H1 (cell line): ENCODE data around the gene BCAP31. TPM values are rescaled to one million over a fixed set of nuclear protein-coding genes. Genes with fewer than 3 reads are reported as not detected.

Experiments
- CTCF ChIA-PET: fragments of 300-600 bp; sonication (Branson Sonifier 250); formaldehyde crosslinking; loops from one replicate; lab custom pipeline; 2021; ENCODE audit not compliant: partially characterized antibody; lab: Charles Lee
- POLR2A ChIA-PET: fragments of 300-600 bp; sonication (Branson Sonifier 250); formaldehyde crosslinking; loops from one replicate; lab custom pipeline; 2021; ENCODE audit warnings: inconsistent platforms; ENCODE audit not compliant: partially characterized antibody; lab: Charles Lee
- DNase-seq, 2 experiments: peaks; one replicate each; pipeline versions ENCODE4 v3.0.0 to v3.0.0-alpha.2; 2010 to 2022; ENCODE audit warnings: low spot score in 2 of 2, low read depth in 1 of 2, mixed read lengths in 1 of 2
- FAIRE-seq: peaks from 2 replicates; lab custom pipeline; 2011; peaks lifted over from hg19 to GRCh38; lab: Jason Lieb, UNC
- H2AFZ ChIP-seq: 2 replicates; pipeline ENCODE4 v1.8.1; 2012; ENCODE audit warnings: low read length, inconsistent platforms
- H2AK5ac ChIP-seq: 2 replicates; pipeline ENCODE4 v1.6.1; 2013; ENCODE audit warnings: low read depth, low read length
- H2BK120ac ChIP-seq: replicated peaks from 2 replicates; pipeline ENCODE3; 2013; ENCODE audit warnings: low read depth, low read length, inconsistent platforms
- H2BK12ac ChIP-seq: 2 replicates; pipeline ENCODE4 v1.6.1; 2013; ENCODE audit warnings: low read depth, low read length
- H2BK15ac ChIP-seq: 2 replicates; pipeline ENCODE4 v1.6.1; 2013; ENCODE audit warnings: low read length
- H2BK20ac ChIP-seq: 2 replicates; pipeline ENCODE4 v1.6.1; 2013; ENCODE audit warnings: low read length
- H2BK5ac ChIP-seq: 2 replicates; pipeline ENCODE4 v1.6.1; 2013; ENCODE audit warnings: low read depth, low read length
- H3K14ac ChIP-seq: 2 replicates; pipeline ENCODE4 v1.6.1; 2013; ENCODE audit warnings: inconsistent platforms; ENCODE audit not compliant: insufficient read length
- H3K18ac ChIP-seq: 2 replicates; pipeline ENCODE4 v1.6.1; 2013; ENCODE audit warnings: low read length; ENCODE audit errors: extremely low read depth
- H3K23ac ChIP-seq: 2 replicates; pipeline ENCODE4 v1.6.1; 2013; ENCODE audit warnings: inconsistent platforms; ENCODE audit not compliant: insufficient read length
- H3K23me2 ChIP-seq: 2 replicates; pipeline ENCODE4 v1.6.1; 2013; ENCODE audit warnings: low read depth, low read length
- H3K27ac ChIP-seq: 2 replicates; pipeline ENCODE4 v1.6.1; 2011; ENCODE audit warnings: low read depth, low read length, inconsistent platforms
- H3K27me3 ChIP-seq, 4 experiments: replicated peaks in 1 of 4; 1 replicate in 1 of 4; 2 replicates in 3 of 4; pipeline versions ENCODE4 v1.6.1 to v1.8.1; 2011 to 2013; ENCODE audit warnings: low read length in 3 of 4, mild to moderate bottlenecking in 3 of 4, inconsistent platforms in 2 of 4, mixed read lengths in 2 of 4, moderate library complexity in 1 of 4; ENCODE audit not compliant: control insufficient read depth in 3 of 4, insufficient read depth in 3 of 4; ENCODE audit errors: extremely low read depth in 1 of 4
- H3K36me3 ChIP-seq, 4 experiments: 2 replicates each; pipeline versions ENCODE4 v1.6.1 to v1.8.1; 2011 to 2013; ENCODE audit warnings: mild to moderate bottlenecking in 4 of 4, low read length in 3 of 4, moderate library complexity in 2 of 4, control low read depth in 1 of 4, inconsistent platforms in 1 of 4; ENCODE audit not compliant: insufficient read depth in 4 of 4, control insufficient read depth in 2 of 4
- H3K4ac ChIP-seq: replicated peaks from 2 replicates; pipeline ENCODE3; 2013; ENCODE audit warnings: low read length, low read depth, mixed read lengths, inconsistent platforms; ENCODE audit not compliant: insufficient read length
- H3K4me1 ChIP-seq, 4 experiments: replicated peaks in 1 of 4; 1 replicate in 1 of 4; 2 replicates in 3 of 4; pipeline versions ENCODE4 v1.6.1 to v1.8.1; 2011 to 2013; ENCODE audit warnings: low read length in 3 of 4, inconsistent platforms in 2 of 4, mixed read lengths in 1 of 4; ENCODE audit not compliant: insufficient read depth in 4 of 4, control insufficient read depth in 3 of 4
- H3K4me2 ChIP-seq, 2 experiments: 2 replicates each; pipeline versions ENCODE4 v1.6.1 to v1.8.1; 2011 to 2013; ENCODE audit warnings: low read depth in 2 of 2, low read length in 2 of 2, control low read depth in 1 of 2, inconsistent platforms in 1 of 2, mild to moderate bottlenecking in 1 of 2; ENCODE audit not compliant: insufficient read depth in 1 of 2
- H3K4me3 ChIP-seq, 4 experiments: fragments of 200-600, 300-600 bp in 1 of 4; sonication (generic), shearing (Covaris generic), sonication (Bioruptor Twin) in 1 of 4; 2 replicates each; pipeline versions ENCODE4 v1.5.1 to v1.8.1; 2011 to 2016; ENCODE audit warnings: low read length in 4 of 4, low read depth in 3 of 4, control low read depth in 2 of 4, inconsistent platforms in 2 of 4, mild to moderate bottlenecking in 2 of 4, mixed read lengths in 1 of 4, moderate library complexity in 1 of 4; ENCODE audit not compliant: insufficient read depth in 2 of 4; ENCODE audit errors: extremely low read depth in 1 of 4
- H3K56ac ChIP-seq: replicated peaks from 2 replicates; pipeline ENCODE3; 2013; ENCODE audit warnings: low read depth, mild to moderate bottlenecking, mixed read lengths, low read length, inconsistent platforms; ENCODE audit not compliant: insufficient read length
- H3K79me1 ChIP-seq: 2 replicates; pipeline ENCODE4 v1.6.1; 2013; ENCODE audit warnings: low read depth, low read length, control low read depth
- H3K79me2 ChIP-seq, 2 experiments: 2 replicates each; pipeline versions ENCODE4 v1.6.1 to v1.8.1; 2012 to 2013; ENCODE audit warnings: low read length in 2 of 2, mild to moderate bottlenecking in 2 of 2, inconsistent platforms in 1 of 2; ENCODE audit not compliant: insufficient read depth in 2 of 2, control insufficient read depth in 1 of 2
- H3K9ac ChIP-seq, 4 experiments: replicated peaks in 1 of 4; 1 replicate in 1 of 4; 2 replicates in 3 of 4; pipeline versions ENCODE4 v1.6.1 to v1.8.1; 2011 to 2013; ENCODE audit warnings: low read depth in 3 of 4, low read length in 3 of 4, control low read depth in 2 of 4, mild to moderate bottlenecking in 2 of 4, moderate library complexity in 2 of 4, inconsistent platforms in 1 of 4; ENCODE audit errors: extremely low read depth in 1 of 4
- H3K9me3 ChIP-seq, 2 experiments: 2 replicates each; pipeline versions ENCODE4 v1.6.1 to v1.8.1; 2012 to 2013; ENCODE audit warnings: mild to moderate bottlenecking in 2 of 2, moderate library complexity in 2 of 2, control low read depth in 1 of 2, inconsistent platforms in 1 of 2, low read depth in 1 of 2, low read length in 1 of 2, mixed read lengths in 1 of 2; ENCODE audit not compliant: insufficient read depth in 2 of 2
- H4K20me1 ChIP-seq, 2 experiments: replicated peaks in 1 of 2; 2 replicates each; pipeline versions ENCODE3 to v1.8.1; 2011 to 2013; ENCODE audit warnings: inconsistent platforms in 2 of 2, low read length in 2 of 2, mild to moderate bottlenecking in 1 of 2; ENCODE audit not compliant: insufficient read depth in 2 of 2, control insufficient read depth in 1 of 2
- H4K5ac ChIP-seq: 2 replicates; pipeline ENCODE4 v1.6.1; 2013; ENCODE audit warnings: low read length, low read depth, mixed read lengths, inconsistent platforms; ENCODE audit not compliant: insufficient read length
- H4K8ac ChIP-seq: 2 replicates; pipeline ENCODE4 v1.8.0; 2013; ENCODE audit warnings: mild to moderate bottlenecking, moderate library complexity, low read length, inconsistent platforms; ENCODE audit not compliant: insufficient read depth; ENCODE audit errors: extremely low read depth
- H4K91ac ChIP-seq: replicated peaks from 2 replicates; pipeline ENCODE3; 2013; ENCODE audit warnings: low read length, mixed read lengths, inconsistent platforms; ENCODE audit not compliant: insufficient read length
- CBX8 ChIP-seq: fragments of 300-800, 300-1000 bp; sonication (generic); IDR thresholded peaks from 2 replicates; pipeline ENCODE4 v1.7.1; 2016; ENCODE audit warnings: low read depth, low read length, borderline replicate concordance
- NRF1 ChIP-seq: IDR thresholded peaks from 2 replicates; pipeline ENCODE4 v1.6.1; 2011; ENCODE audit warnings: mild to moderate bottlenecking, low read depth, low read length, improper control_type of control experiment
- WGBS, 2 experiments: shearing (Covaris generic) in 1 of 2; methylation state at CpG; one replicate each; pipeline versions ENCODE4 v1.1.6 to v1.1.7; 2013 to 2015; ENCODE audit warnings: low lambda C conversion rate in 2 of 2, mixed read lengths in 2 of 2, inconsistent platforms in 1 of 2, low coverage in 1 of 2, missing lambda C conversion rate in 1 of 2; ENCODE audit not compliant: insufficient replicate concordance in 2 of 2, insufficient coverage in 1 of 2, insufficient read length in 1 of 2; ENCODE audit errors: extremely low coverage in 1 of 2, missing lambda C conversion rate in 1 of 2; 5-methylcytosine and 5-hydroxymethylcytosine counted together
- polyA plus RNA-seq, 7 experiments: library from polyadenylated mRNA; depleted of rRNA in 3 of 7; stranded (reverse) in 5 of 7; unstranded in 2 of 7; fragments of >200 nt in 5 of 7; fragments of 200-250 nt in 2 of 7; gene quantifications; 1 replicate in 5 of 7; 2 replicates in 1 of 7; 4 replicates in 1 of 7; pipeline versions ENCODE4 v1.2.1 to v1.2.3, GENCODE V29; 2011 to 2013; ENCODE audit warnings: missing spikeins in 2 of 7, mixed read lengths in 2 of 7
- total RNA-seq: library from RNA; stranded (reverse); fragmentation: NEBNext Ultra II Directional; extraction: Animal tissue kit (Norgen Biotek cat#: 25700); gene quantifications from 2 replicates; pipeline ENCODE4 v1.2.1, GENCODE V29; 2021

The BCAP31 gene
- total and polyA plus RNA-seq, 2 of the 8 experiments (the other 6 are each of a cell fraction or from before 2014, with no cell fraction given), result 136 to 159 TPM

DNA sequence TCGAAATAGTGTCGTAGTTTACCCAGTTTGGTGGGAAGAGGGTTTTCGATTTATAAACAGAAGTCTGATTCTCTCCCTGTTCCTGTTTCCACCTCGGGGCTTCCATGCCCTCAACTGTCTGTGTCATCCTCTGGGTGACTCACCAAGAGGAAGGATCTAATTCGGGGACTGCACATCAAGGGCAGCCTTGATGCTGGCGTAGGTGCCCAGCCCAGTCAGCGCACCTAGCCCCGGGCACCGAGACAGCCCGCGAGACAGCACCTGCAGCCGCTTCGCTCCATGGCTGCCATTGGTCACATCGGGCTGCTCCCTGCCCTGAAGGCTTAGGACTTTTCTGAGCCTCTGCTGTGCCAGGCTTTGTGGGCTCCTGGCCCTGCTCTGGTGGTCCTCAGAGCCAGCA, 8.2 kb upstream of the BCAP31 start:
- Histone ChIP-seq H2BK12ac (no peak overlapping the region), H4K5ac (no peak overlapping the region), H2BK120ac (no peak overlapping the region), H3K4me3 (no peak overlapping the region), H3K4me1 (peaks cover under 1 to 4% (median 3%) of the 10 kb centered on the region in 4 experiments; a peak in 5 of 7 replicates), H3K79me1 (no peaks in the 10 kb centered on the region), H4K91ac (no peak overlapping the region), H2BK20ac (no peak overlapping the region), H3K23me2 (no peaks in the 10 kb centered on the region), H3K4me2 (no peak overlapping the region), H3K79me2 (no peaks in the 10 kb centered on the region), H3K9me3 (no peaks in the 10 kb centered on the region), H3K18ac (no peak overlapping the region), H3K14ac (no peak overlapping the region), H3K4ac (no peak overlapping the region), H3K36me3 (no peaks in the 10 kb centered on the region), H2BK15ac (no peak overlapping the region), H3K56ac (no peak overlapping the region), H2AK5ac (no peak overlapping the region), H3K23ac (no peak overlapping the region), H4K20me1 (peaks cover 0 to 3% of the 10 kb centered on the region in 2 experiments), H2BK5ac (no peak overlapping the region), H3K27ac (no peak overlapping the region), H4K8ac (no peak overlapping the region), H3K9ac (no peak overlapping the region), H3K27me3 (no peaks in the 10 kb centered on the region), H2AFZ (no peak overlapping the region)
- WGBS, 2 experiments, result 97% methylated on average over 6 of the region's 14 CpGs; no CpG with 5 or more reads in 1 of the 2 experiments
- POLR2A ChIA-PET, result no interaction called here
- FAIRE-seq (no peak), DNase-seq (no peak)
- TF ChIP-seq NRF1, result no peak
- no peak for TF ChIP-seq CBX8
- CTCF ChIA-PET, result no interaction called here
